ENCODE data around the gene TTC7B. TPM values are rescaled to one million over a fixed set of nuclear protein-coding genes. Genes with fewer than 3 reads are reported as not detected.
A peak's percentile ranks its signal among the peaks of the same experiment; 100 is the strongest.

Gene TTC7B
- total RNA-seq, 4 donors from 2014 or later, result 35.0 to 78.7 (median 36.8) TPM

DNA sequence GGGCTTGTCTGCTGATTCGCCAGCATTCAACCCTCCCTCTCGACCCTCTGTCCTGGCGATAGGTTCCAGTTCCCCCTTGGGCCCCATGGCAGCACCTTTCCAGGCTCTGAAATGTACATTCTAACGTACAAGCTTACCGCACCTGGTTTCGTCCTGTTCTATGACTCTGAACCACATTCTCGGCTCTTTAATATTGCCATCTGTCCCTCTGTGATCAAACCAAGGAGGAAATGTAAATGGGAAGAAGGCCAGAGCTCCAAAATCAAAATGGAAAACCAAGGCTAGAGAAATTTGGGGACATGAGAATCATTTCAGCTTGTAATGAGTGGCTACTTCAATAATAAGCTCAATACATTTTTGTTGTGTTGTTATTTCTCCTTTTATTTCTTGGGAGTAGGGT is 117.2 kb downstream of the TTC7B start:
- no peaks in the 10 kb centered on the region for H3K27me3 ChIP-seq
- no peak overlapping the region for H3K4me3 ChIP-seq
- no peaks in the 10 kb centered on the region for H3K9me3 ChIP-seq
- H3K4me1 ChIP-seq, result peaks cover 58 to 65% of the 10 kb centered on the region in 2 donors
- intact Hi-C loops (cut with DNase I; ENCODE audit: low total_unique reads) (loop anchor here (5.0 kb wide), 1 partner anchor 182 kb away; no protein-coding TSS in a partner anchor), in situ Hi-C loops (cut with MboI; ENCODE audit: low sequenced_read_pairs in 4 of 4) (loop anchor here (5.0 to 10.0 kb wide), 4 partner anchors 56 to 302 kb away; partner anchors contain the start of gene CALM1 (in 1 of the 4))
- ATAC-seq (no peak), DNase-seq (no peak)
- TF ChIP-seq POLR2A (IDR thresholded peaks at IDR 0.05), result no peak
- TF ChIP-seq, protein P1, sequence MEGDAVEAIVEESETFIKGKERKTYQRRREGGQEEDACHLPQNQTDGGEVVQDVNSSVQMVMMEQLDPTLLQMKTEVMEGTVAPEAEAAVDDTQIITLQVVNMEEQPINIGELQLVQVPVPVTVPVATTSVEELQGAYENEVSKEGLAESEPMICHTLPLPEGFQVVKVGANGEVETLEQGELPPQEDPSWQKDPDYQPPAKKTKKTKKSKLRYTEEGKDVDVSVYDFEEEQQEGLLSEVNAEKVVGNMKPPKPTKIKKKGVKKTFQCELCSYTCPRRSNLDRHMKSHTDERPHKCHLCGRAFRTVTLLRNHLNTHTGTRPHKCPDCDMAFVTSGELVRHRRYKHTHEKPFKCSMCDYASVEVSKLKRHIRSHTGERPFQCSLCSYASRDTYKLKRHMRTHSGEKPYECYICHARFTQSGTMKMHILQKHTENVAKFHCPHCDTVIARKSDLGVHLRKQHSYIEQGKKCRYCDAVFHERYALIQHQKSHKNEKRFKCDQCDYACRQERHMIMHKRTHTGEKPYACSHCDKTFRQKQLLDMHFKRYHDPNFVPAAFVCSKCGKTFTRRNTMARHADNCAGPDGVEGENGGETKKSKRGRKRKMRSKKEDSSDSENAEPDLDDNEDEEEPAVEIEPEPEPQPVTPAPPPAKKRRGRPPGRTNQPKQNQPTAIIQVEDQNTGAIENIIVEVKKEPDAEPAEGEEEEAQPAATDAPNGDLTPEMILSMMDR (IDR thresholded peaks at IDR 0.05 in 4 of 5, conservative IDR thresholded peaks at IDR 0.05 in 1 of 5), result no peak
- no peaks in the 10 kb centered on the region for H3K36me3 ChIP-seq
- H3K27ac ChIP-seq, result peak overlapping the region; percentile 87 to 93 (median 88)

DNA sequence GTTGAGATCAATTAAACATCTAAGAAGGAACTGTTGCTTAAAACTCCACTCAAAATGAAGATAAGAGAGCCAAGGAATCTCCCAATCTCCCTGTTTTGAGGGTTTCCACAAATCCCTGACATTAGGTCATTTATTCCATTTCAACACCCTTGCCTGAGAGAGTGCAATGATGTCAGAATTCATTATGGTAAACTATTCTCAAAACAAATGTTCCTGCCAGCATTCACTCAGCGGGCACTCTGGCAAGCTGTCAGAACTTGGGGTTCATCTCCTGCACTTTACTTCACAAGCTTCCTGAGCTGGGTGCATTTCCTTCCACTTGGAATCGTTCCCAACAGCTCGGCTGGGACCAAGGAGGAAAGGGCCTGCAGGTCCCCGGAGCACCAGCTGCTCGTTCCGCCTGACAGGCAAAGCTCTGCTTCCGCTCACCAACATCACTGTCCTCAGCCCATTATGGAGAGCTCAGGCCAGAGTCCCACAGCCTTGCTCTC is 117.8 kb downstream of the TTC7B start:
- Histone ChIP-seq H3K36me3 (no peaks in the 10 kb centered on the region), H3K4me1 (peaks cover 63 to 67% of the 10 kb centered on the region in 2 donors), H3K27me3 (no peaks in the 10 kb centered on the region), H3K4me3 (no peak overlapping the region), H3K9me3 (no peaks in the 10 kb centered on the region), H3K27ac (peak overlapping the region; percentile 87 to 93 (median 88))
- no peak for ATAC-seq
- in situ Hi-C loops (cut with MboI; ENCODE audit: low sequenced_read_pairs in 4 of 4) (loop anchor here (5.0 to 10.0 kb wide), 4 partner anchors 56 to 301 kb away; partner anchors contain the start of gene CALM1 (in 1 of the 4)), intact Hi-C loops (cut with DNase I; ENCODE audit: low total_unique reads) (loop anchor here (5.0 kb wide), 1 partner anchor 181 kb away; no protein-coding TSS in a partner anchor)
- DNase-seq, result peak; percentile 58 to 75
- no peak for TF ChIP-seq POLR2A (IDR thresholded peaks at IDR 0.05)

DNA sequence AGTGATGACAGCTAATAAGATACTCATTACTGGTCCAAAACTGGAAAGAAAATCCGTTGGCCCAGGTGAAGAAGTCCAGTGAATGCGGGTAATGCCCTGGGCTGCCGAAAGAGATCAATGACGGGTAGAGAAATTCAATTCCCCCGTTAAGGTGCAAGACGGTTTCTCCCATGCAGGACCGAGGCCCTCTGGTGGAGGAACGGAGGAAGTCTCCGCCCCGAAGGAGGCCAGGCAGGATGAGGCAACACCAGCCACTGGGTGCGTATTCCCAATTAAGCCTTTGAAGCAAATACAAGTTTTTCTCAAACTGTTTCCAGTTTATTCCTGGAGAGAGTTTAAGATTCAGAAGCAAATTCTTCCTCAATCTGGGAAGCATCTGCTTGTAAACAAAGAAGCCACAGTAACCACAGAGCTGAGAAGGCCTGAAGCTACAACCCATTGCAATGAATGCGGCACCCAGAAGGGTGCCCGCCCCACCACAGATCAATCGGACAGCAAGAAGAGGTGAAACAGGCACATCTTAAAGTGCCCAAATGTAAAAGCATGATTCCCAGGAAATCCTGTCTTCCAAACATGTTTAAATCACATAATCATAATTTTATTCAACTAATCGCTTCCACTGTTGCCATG is 118.5 kb downstream of the TTC7B start:
- ATAC-seq (peak; percentile 56 to 61), DNase-seq (peak; percentile 84 to 88)
- Histone ChIP-seq H3K9me3 (no peaks in the 10 kb centered on the region), H3K4me1 (peaks cover 69 to 71% of the 10 kb centered on the region in 2 donors), H3K4me3 (peak overlapping the region in 1 of 4 donors; percentile 0), H3K27ac (peak overlapping the region; percentile 87 to 93 (median 88)), H3K36me3 (no peaks in the 10 kb centered on the region), H3K27me3 (no peaks in the 10 kb centered on the region)
- intact Hi-C loops (cut with DNase I; ENCODE audit: low total_unique reads) (loop anchor here (1.0 to 5.0 kb wide), 9 partner anchors 32 to 396 kb away; no protein-coding TSS in a partner anchor), in situ Hi-C loops (cut with MboI; ENCODE audit: low sequenced_read_pairs in 4 of 4) (loop anchor here (5.0 to 10.0 kb wide), 4 partner anchors 57 to 300 kb away; partner anchors contain the start of gene CALM1 (in 1 of the 4))
- TF ChIP-seq, protein P1 (IDR thresholded peaks at IDR 0.05 in 4 of 5, conservative IDR thresholded peaks at IDR 0.05 in 1 of 5), result peak; percentile 96 to 98 (median 96)
- TF ChIP-seq POLR2A (IDR thresholded peaks at IDR 0.05), result no peak

DNA sequence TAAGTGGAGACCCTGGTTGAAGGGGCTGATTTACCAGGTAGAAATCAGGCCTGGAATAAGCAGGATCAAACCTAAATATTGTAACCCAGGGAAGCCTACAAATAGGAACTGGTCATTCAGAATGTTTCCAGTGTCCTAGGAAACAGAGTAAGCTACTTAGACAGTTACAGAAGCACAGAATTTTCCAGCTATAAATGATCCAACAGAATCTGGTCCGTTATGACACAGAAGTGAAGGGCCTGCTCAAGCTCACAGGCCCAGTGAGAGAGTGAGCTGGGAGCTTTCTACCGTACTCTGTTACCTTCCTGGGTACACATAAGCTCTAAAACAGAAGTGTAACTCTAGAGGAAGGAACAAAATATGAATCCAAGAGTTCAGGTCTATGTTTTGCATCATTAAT is 119.1 kb downstream of the TTC7B start:
- peaks cover 75 to 76% of the 10 kb centered on the region in 2 donors for H3K4me1 ChIP-seq
- H3K27ac ChIP-seq, result peak overlapping the region; percentile 87 to 93 (median 88)
- in situ Hi-C loops (cut with MboI; ENCODE audit: low sequenced_read_pairs in 4 of 4), result loop anchor here (5.0 to 10.0 kb wide), 4 partner anchors 58 to 300 kb away; partner anchors contain the start of gene CALM1 (in 1 of the 4)
- peak overlapping the region in 1 of 4 donors; percentile 0 for H3K4me3 ChIP-seq
- TF ChIP-seq POLR2A (IDR thresholded peaks at IDR 0.05), result peak in 1 of 2 donors; percentile 51
- TF ChIP-seq, protein P1 (IDR thresholded peaks at IDR 0.05 in 4 of 5, conservative IDR thresholded peaks at IDR 0.05 in 1 of 5), result no peak
- intact Hi-C loops (cut with DNase I; ENCODE audit: low total_unique reads), result loop anchor here (1.0 to 5.0 kb wide), 9 partner anchors 32 to 396 kb away; no protein-coding TSS in a partner anchor
- ATAC-seq (peak; percentile 35 to 37), DNase-seq (peak in 1 of 2 donors; percentile 46)
- no peaks in the 10 kb centered on the region for H3K27me3 ChIP-seq
- no peaks in the 10 kb centered on the region for H3K36me3 ChIP-seq
- no peaks in the 10 kb centered on the region for H3K9me3 ChIP-seq

DNA sequence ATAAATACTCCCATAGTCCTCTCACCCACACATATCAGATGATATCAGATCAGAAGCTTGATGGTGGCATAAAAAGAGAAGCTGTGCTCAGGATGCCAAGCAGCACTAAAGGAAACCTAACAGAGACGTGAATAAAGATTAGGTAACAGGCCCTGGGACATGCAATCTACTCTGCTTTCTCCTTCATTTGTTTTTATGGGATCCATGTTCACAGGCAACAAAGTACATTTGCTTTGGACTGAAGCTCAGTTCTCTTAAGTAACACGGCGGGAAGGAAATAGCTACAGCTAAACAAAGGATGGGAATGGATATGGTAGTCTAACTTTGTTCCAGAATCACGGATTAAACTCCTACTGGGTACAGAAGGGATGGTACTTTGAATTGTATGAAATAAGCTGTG is 119.5 kb downstream of the TTC7B start:
- ATAC-seq (peak; percentile 20 to 34), DNase-seq (no peak)
- Histone ChIP-seq H3K36me3 (no peaks in the 10 kb centered on the region), H3K9me3 (no peaks in the 10 kb centered on the region), H3K4me1 (peaks cover 75 to 80% of the 10 kb centered on the region in 2 donors), H3K4me3 (no peak overlapping the region), H3K27me3 (no peaks in the 10 kb centered on the region), H3K27ac (peak overlapping the region; percentile 87 to 93 (median 88))
- intact Hi-C loops (cut with DNase I; ENCODE audit: low total_unique reads), result loop anchor here (1.0 to 5.0 kb wide), 9 partner anchors 31 to 395 kb away; no protein-coding TSS in a partner anchor
- in situ Hi-C loops (cut with MboI; ENCODE audit: low sequenced_read_pairs in 4 of 4), result loop anchor here (5.0 to 10.0 kb wide), 4 partner anchors 58 to 299 kb away; partner anchors contain the start of gene CALM1 (in 1 of the 4)
- no peak for TF ChIP-seq POLR2A (IDR thresholded peaks at IDR 0.05)

Measured in gastrocnemius medialis (tissue), 4 donors.